ENCODE results near the gene ZRANB2.

Gene ZRANB2

DNA sequence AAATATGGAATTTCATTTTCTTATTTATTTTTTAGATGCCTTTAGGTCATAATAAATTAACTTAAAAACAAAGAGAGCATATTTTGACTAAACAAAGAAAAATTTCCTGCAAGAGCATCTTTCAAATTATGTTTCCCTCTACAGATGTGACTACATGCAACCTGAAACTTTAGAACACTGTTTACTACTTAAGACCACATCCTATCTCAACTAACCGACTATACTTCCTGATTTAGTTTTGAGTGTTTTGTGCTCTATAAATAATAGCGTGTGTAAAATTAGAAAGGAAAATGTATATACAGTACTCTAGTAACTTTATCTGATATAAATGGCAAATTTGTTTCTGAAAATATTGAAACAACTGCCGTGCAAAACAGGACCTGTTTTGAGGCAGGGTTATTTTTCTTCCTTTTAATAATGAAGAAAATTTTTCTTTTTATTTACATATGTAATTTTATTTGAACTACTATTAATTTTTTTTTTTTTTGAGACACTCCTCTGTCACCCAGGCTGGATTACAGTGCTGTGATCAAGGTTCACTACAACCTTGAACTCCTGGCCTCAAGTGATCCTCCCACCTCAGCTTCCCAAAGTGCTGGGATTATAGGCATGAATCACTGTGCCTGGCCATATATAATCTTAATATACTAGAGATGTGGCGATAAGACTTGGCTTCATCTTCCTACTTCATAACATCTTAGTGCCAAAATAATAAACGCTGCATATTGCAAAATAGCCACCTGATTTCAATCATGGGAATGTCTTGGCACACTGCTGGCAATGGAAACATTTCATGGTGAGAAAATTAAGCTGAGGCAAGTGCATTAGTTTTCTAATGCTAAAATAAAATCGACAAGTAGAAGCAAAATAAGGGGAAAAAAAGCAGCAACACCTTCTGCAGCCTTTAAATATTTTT lies 12.3 kb downstream of the ZRANB2 start:
- no peak overlapping the region; the same call in 1 of the 2 replicates for H3K4me3 ChIP-seq (replicated peaks; ENCODE audit: low read depth, low read length)
- H3K27me3 ChIP-seq (replicated peaks; ENCODE audit: control insufficient read depth, insufficient read depth, low read length): no peaks in the 10 kb centered on the region
- peaks cover 10% of the 10 kb centered on the region for H3K36me3 ChIP-seq (ENCODE audit: control insufficient read depth, insufficient read depth, low read length)
- TF ChIP-seq, protein P1, sequence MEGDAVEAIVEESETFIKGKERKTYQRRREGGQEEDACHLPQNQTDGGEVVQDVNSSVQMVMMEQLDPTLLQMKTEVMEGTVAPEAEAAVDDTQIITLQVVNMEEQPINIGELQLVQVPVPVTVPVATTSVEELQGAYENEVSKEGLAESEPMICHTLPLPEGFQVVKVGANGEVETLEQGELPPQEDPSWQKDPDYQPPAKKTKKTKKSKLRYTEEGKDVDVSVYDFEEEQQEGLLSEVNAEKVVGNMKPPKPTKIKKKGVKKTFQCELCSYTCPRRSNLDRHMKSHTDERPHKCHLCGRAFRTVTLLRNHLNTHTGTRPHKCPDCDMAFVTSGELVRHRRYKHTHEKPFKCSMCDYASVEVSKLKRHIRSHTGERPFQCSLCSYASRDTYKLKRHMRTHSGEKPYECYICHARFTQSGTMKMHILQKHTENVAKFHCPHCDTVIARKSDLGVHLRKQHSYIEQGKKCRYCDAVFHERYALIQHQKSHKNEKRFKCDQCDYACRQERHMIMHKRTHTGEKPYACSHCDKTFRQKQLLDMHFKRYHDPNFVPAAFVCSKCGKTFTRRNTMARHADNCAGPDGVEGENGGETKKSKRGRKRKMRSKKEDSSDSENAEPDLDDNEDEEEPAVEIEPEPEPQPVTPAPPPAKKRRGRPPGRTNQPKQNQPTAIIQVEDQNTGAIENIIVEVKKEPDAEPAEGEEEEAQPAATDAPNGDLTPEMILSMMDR (IDR thresholded peaks at IDR 0.05; ENCODE audit: insufficient read depth, low read length, poor library complexity, severe bottlenecking): no peak
- DNase-seq (ENCODE audit: extremely low read depth, insufficient read length): peak; percentile 23

DNA sequence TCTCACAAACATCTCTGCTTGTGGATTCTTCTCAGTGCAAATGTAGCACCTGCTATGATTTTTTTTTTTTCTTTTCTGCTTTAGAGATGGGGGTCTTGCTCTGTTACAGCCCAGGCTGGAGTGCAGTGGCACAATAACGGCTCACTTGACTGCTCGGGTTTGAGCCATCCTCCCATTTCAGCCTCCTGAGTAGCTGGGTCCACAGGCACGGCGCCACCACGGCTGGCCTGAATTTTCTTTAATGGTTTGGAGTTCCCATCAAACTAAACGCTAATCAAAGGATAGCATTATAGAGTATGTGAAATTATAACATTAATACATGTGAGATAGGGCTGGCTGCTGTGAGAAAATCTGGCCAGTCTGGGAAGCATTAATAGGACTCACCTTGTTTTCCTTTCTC lies 26.0 kb downstream of the ZRANB2 start:
- no peak for DNase-seq (ENCODE audit: extremely low read depth, insufficient read length)
- peaks cover 2% of the 10 kb centered on the region; the same call in 1 of the 2 replicates for H3K36me3 ChIP-seq (ENCODE audit: control insufficient read depth, insufficient read depth, low read length)
- H3K4me3 ChIP-seq (replicated peaks; ENCODE audit: low read depth, low read length): no peak overlapping the region
- no peaks in the 10 kb centered on the region; the same call in 1 of the 2 replicates for H3K27me3 ChIP-seq (replicated peaks; ENCODE audit: control insufficient read depth, insufficient read depth, low read length)
- TF ChIP-seq, protein P1 (IDR thresholded peaks at IDR 0.05; ENCODE audit: insufficient read depth, low read length, poor library complexity, severe bottlenecking): no peak

DNA sequence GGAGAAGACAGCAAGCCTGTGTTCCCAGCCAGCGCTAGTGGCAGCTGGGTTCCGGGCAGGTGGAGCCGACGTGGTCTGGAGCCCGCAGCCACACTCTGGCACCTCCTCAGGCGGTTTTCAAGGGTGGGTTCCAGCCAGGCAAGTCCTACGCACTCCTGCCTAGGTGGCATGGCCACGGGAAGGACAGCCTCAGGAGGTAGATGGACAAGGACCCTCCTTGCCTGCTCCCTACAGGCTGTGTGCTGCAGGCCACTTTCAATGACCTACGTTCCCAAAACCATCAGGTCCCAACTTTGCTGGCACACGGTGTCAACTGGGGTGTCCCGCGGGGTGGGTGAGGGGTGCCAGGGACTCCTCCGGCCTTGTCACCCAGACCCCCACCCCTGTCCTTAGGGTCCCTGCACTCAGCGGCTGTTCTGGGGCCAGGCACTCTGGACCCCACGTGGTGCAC lies 26.5 kb downstream of the ZRANB2 start:
- no peaks in the 10 kb centered on the region; the same call in 1 of the 2 replicates for H3K27me3 ChIP-seq (replicated peaks; ENCODE audit: control insufficient read depth, insufficient read depth, low read length)
- DNase-seq (ENCODE audit: extremely low read depth, insufficient read length): peak; percentile 26

DNA sequence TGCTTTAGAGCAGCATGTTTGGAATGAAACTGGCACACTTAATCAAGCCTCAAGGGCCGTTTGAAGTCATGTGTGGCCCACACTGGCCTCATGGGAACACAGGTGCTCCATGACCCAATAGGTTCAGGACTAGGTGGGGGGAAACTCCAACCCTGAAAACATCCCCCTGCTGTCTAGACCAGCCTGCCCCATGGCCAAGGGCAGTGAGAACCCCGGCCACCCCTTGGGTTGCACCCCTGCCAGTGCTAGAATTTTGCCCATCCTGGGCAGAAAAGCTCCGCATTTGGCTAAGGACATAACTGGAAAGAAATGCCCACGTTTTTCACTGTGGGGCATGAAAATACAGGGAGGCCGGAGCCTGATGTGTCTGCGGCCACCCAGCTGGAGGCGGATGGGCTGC lies 27.1 kb downstream of the ZRANB2 start:
- Histone ChIP-seq H3K4me3 (replicated peaks; ENCODE audit: low read depth, low read length) (no peak overlapping the region), H3K27me3 (replicated peaks; ENCODE audit: control insufficient read depth, insufficient read depth, low read length) (no peaks in the 10 kb centered on the region; the same call in 1 of the 2 replicates), H3K36me3 (ENCODE audit: control insufficient read depth, insufficient read depth, low read length) (peaks cover 2% of the 10 kb centered on the region; the same call in 1 of the 2 replicates)
- TF ChIP-seq, protein P1 (IDR thresholded peaks at IDR 0.05; ENCODE audit: insufficient read depth, low read length, poor library complexity, severe bottlenecking): no peak
- DNase-seq (ENCODE audit: extremely low read depth, insufficient read length): no peak

More for the DNA sequence above, 26.5 kb downstream of the ZRANB2 start:
- TF ChIP-seq, protein P1 (IDR thresholded peaks at IDR 0.05; ENCODE audit: insufficient read depth, low read length, poor library complexity, severe bottlenecking): no peak
- no peak overlapping the region for H3K4me3 ChIP-seq (replicated peaks; ENCODE audit: low read depth, low read length)
- H3K36me3 ChIP-seq (ENCODE audit: control insufficient read depth, insufficient read depth, low read length): peaks cover 2% of the 10 kb centered on the region; the same call in 1 of the 2 replicates

DNA sequence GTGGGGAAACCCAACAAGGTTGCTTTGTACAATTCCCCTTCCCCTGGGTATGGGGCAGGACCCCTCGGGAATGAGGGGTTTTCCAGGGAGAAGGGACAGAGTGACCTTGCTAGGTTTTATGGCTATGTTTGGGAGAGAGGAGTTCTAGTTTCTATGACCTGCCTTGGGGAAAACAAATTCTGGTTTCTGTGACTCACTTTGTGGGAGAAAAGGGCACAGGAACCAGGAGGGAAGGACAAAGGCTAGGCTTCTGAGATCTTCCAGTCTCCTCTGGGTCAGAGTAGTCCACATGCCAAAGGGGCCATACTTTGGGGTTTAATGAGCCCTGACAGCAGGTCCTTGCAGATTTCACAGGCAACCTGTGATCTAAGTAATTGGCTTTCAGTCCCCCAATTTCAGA lies 27.7 kb downstream of the ZRANB2 start:
- TF ChIP-seq, protein P1 (IDR thresholded peaks at IDR 0.05; ENCODE audit: insufficient read depth, low read length, poor library complexity, severe bottlenecking): no peak
- no peak for DNase-seq (ENCODE audit: extremely low read depth, insufficient read length)
- H3K4me3 ChIP-seq (replicated peaks; ENCODE audit: low read depth, low read length): no peak overlapping the region
- H3K36me3 ChIP-seq (ENCODE audit: control insufficient read depth, insufficient read depth, low read length): peaks cover 2% of the 10 kb centered on the region; the same call in 1 of the 2 replicates
- no peaks in the 10 kb centered on the region; the same call in 1 of the 2 replicates for H3K27me3 ChIP-seq (replicated peaks; ENCODE audit: control insufficient read depth, insufficient read depth, low read length)
